ACC112 (cell line): ENCODE results near the gene IBTK.
"Not testable (repeated sequence)": the region's sequence is repeated elsewhere in the genome, so short reads cannot be mapped to it uniquely, and the experiment has no call there.

Experiments
- H2AFZ ChIP-seq: fragments of 200-600 bp; sonication (generic); one replicate; pipeline ENCODE4 v1.6.0; 2017; ENCODE audit warnings: antibody characterized with exemption, low read length; ENCODE audit not compliant: unreplicated experiment
- H3K27ac ChIP-seq: fragments of 200-600 bp; sonication (generic); 2 replicates; pipeline ENCODE4 v1.5.1; 2014; ENCODE audit warnings: low read depth, mild to moderate bottlenecking, antibody characterized with exemption, low read length, moderate library complexity
- H3K27me3 ChIP-seq: fragments of 200-600 bp; sonication (generic); 2 replicates; pipeline ENCODE4 v1.6.1; 2014; ENCODE audit warnings: mild to moderate bottlenecking, antibody characterized with exemption, low read length, moderate library complexity, mixed read lengths; ENCODE audit not compliant: insufficient read depth
- H3K36me3 ChIP-seq: fragments of 200-600 bp; sonication (generic); 2 replicates; pipeline ENCODE4 v1.6.1; 2016; ENCODE audit warnings: mild to moderate bottlenecking, antibody characterized with exemption, low read length, moderate library complexity, mixed read lengths; ENCODE audit not compliant: insufficient read depth
- H3K4me1 ChIP-seq: fragments of 200-600 bp; sonication (generic); one replicate; pipeline ENCODE4 v1.6.1; 2016; ENCODE audit warnings: low read length, mixed read lengths; ENCODE audit not compliant: insufficient read depth, unreplicated experiment, control insufficient read depth
- H3K4me3 ChIP-seq: fragments of 200-600 bp; sonication (generic); 2 replicates; pipeline ENCODE4 v1.5.1; 2014; ENCODE audit warnings: mild to moderate bottlenecking, low read depth, low read length
- H3K79me2 ChIP-seq: fragments of 200-600 bp; sonication (generic); one replicate; pipeline ENCODE4 v1.6.0; 2016; ENCODE audit warnings: low read length; ENCODE audit not compliant: control insufficient read depth, unreplicated experiment, insufficient read depth

The IBTK gene

DNA sequence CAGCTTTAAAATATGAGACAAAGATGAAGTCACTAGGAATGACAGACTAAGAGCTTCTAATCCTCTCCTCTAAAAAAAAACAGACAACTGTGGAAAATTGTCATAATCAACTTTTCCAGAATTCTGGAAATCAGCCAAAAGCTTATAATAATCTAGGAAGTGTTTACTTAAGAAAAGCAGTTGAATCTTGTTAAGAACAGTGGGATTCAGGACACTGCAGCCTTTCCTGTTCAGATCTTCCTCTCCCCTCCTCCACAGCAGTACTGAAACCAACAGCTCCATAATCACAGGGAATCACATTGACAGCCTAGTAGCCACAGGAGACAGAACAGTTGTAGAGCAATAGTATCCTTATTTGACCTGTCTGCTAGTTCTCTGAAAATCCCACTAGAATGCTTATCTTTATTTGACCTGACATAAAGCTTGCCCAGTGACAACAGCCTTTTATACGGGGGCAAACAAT lies 41.6 kb downstream of the IBTK start:
- no peaks in the 10 kb centered on the region for H3K27me3 ChIP-seq
- no peak overlapping the region for H3K4me3 ChIP-seq
- no peak overlapping the region for H2AFZ ChIP-seq
- H3K27ac ChIP-seq = no peak overlapping the region
- peaks cover 11% of the 10 kb centered on the region for H3K4me1 ChIP-seq
- H3K79me2 ChIP-seq = no peaks in the 10 kb centered on the region
- peaks cover 39% of the 10 kb centered on the region for H3K36me3 ChIP-seq

DNA sequence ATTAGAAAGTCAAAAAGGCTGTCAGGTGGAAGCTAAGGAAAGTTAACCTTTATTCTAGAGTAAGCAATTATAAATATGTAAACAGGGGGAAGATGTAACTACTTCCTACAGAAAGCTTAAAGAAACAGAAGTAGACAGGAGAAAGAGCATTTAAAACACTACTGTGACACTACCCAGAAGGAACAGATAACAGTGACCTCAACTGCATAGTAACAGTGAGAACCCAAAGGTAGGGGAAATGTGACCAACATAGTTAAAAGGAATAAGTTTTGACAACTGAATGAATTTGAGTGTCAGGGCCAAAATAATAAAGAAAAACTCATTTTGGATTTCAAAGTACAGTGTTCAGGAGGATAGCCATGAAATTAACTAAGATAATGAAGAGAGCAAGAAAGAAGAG lies 43.5 kb downstream of the IBTK start:
- H2AFZ ChIP-seq = no peak overlapping the region
- no peak overlapping the region for H3K4me3 ChIP-seq
- no peaks in the 10 kb centered on the region for H3K27me3 ChIP-seq
- no peak overlapping the region for H3K27ac ChIP-seq
- peaks cover 11% of the 10 kb centered on the region for H3K4me1 ChIP-seq
- no peaks in the 10 kb centered on the region for H3K79me2 ChIP-seq
- peaks cover 49% of the 10 kb centered on the region for H3K36me3 ChIP-seq

- Histone ChIP-seq H3K4me3 (no peak overlapping the region), H3K27me3 (no peaks in the 10 kb centered on the region), H3K79me2 (no peaks in the 10 kb centered on the region), H3K27ac (no peak overlapping the region), H3K4me1 (no peaks in the 10 kb centered on the region), H2AFZ (no peak overlapping the region), H3K36me3 (peaks cover 60% of the 10 kb centered on the region)
Observed at GRCh38 chr6:82197784-82198183, 49.8 kb downstream of the IBTK start.

GRCh38 chr6:82197245-82197644 lies 50.3 kb downstream of the IBTK start:
- H3K4me1 ChIP-seq, H3K4me3 ChIP-seq, H2AFZ ChIP-seq, H3K79me2 ChIP-seq, H3K27ac ChIP-seq, H3K27me3 ChIP-seq: not testable (repeated sequence)
- peaks cover 55% of the 10 kb centered on the region for H3K36me3 ChIP-seq

DNA sequence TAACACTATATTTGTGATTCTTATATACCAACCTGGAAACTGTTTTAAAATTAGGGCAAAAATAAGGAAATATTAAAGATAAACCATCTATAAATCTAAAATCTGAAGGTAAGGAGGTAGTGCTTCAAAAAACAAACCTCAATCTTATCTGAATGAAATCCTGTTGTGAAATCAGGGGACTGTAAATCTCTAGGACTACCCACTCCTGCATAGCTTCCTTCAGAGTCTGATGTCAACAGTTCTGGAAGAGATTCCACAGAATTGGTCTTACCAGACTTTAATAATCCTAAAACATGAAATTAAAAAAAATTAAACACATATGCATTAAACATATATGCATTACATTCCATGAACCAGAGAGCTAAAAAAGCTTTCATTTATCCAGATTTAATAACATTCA lies 51.4 kb downstream of the IBTK start:
- Histone ChIP-seq H3K4me1 (no peaks in the 10 kb centered on the region), H3K79me2 (no peaks in the 10 kb centered on the region), H2AFZ (no peak overlapping the region), H3K27ac (no peak overlapping the region), H3K27me3 (no peaks in the 10 kb centered on the region), H3K36me3 (peaks cover 58% of the 10 kb centered on the region), H3K4me3 (no peak overlapping the region)

GRCh38 chr6:82195619-82196018 lies 51.9 kb downstream of the IBTK start:
- Histone ChIP-seq H3K27ac (no peak overlapping the region), H3K79me2 (no peaks in the 10 kb centered on the region), H3K4me1 (no peaks in the 10 kb centered on the region), H3K27me3 (no peaks in the 10 kb centered on the region), H3K4me3 (no peak overlapping the region), H2AFZ (no peak overlapping the region), H3K36me3 (peaks cover 62% of the 10 kb centered on the region)

DNA sequence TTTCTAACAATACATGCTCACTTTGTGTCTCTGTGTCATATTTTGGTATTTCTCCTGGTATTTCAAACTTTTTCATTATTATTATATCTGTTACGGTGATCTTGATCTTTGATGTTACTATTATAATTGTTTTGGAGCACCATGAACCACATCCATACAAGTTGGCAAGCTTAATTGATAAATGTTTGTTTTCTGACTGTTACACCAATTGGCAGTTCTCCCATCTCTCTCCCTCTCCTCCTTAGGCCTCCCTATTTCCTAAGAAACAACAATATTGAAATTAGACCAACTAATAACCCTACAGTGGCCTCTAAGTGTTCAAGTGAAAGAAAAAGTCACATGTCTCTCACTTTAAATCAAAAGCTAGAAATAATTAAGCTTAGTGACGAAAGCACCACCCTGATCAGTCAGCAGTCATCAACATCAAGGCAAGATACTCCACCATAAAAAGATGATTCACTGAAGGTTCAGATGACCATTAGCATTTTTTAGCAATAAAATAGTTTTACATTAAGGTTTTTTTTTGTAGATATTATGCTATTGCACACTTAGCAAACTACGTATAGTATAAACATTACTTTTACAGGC lies 61.5 kb downstream of the IBTK start:
- peaks cover 2% of the 10 kb centered on the region for H3K79me2 ChIP-seq
- peak overlapping the region; percentile 33 for H3K27ac ChIP-seq
- H3K27me3 ChIP-seq = no peaks in the 10 kb centered on the region
- peaks cover 32% of the 10 kb centered on the region for H3K4me1 ChIP-seq
- no peak overlapping the region for H3K4me3 ChIP-seq
- peaks cover 50% of the 10 kb centered on the region for H3K36me3 ChIP-seq
- H2AFZ ChIP-seq = no peak overlapping the region

DNA sequence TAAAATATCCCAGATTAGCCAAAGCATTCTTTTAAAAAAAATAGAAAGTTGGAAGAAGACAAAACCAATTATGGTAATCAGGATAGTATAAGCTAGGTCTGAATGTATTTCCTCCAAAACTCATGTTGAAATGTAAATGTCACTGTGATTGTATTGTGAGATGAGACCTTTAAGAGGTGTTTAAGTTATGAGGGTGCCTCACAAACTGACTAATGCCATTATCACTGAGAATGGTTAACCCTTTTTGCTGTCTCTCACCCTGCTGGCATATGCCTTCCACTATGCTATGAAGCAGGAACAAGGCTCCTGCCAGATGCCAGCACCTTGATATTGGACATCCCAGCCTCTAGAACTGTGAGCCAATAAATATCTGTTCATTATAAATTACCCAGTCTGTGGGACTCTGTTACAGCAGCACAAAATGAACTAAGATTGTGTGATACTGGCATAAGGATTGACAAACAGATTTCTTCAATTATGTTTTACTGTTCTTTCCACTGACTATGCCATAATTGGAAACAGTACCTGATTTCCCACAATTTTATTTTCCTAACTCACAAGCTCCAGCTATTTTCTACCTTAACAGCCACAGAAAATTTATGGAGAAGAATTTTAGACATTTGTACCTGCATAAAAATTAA lies 63.8 kb downstream of the IBTK start:
- peaks cover 2% of the 10 kb centered on the region for H3K79me2 ChIP-seq
- no peak overlapping the region for H3K4me3 ChIP-seq
- no peak overlapping the region for H2AFZ ChIP-seq
- peak overlapping the region; percentile 77 for H3K27ac ChIP-seq
- H3K27me3 ChIP-seq = no peaks in the 10 kb centered on the region
- peaks cover 44% of the 10 kb centered on the region for H3K4me1 ChIP-seq
- H3K36me3 ChIP-seq = peaks cover 42% of the 10 kb centered on the region

DNA sequence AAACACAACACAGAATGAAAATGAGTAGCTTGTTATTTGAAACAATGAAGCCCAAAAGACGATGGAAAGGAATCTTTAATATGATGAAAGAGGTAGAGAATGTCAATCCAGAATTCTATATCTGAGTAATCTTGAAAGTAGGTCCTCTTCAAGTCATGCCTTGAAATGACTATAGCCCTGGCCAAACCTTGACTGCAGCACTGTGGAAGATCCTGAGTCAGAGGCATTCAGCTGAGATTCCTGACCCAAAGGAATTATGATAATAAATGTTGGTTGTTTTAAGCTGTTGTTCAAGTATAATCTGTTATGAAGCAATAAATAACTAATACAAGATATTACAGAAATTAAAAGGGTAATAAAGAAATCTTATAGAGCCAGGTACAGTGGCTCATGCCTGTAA lies 64.8 kb downstream of the IBTK start:
- Histone ChIP-seq H3K36me3 (peaks cover 40% of the 10 kb centered on the region), H3K4me1 (peaks cover 52% of the 10 kb centered on the region), H3K27ac (peak overlapping the region; percentile 77), H2AFZ (no peak overlapping the region), H3K27me3 (no peaks in the 10 kb centered on the region), H3K4me3 (no peak overlapping the region), H3K79me2 (peaks cover 2% of the 10 kb centered on the region)

GRCh38 chr6:82179415-82179814 lies 68.1 kb downstream of the IBTK start:
- H3K4me3 ChIP-seq = no peak overlapping the region
- peaks cover 2% of the 10 kb centered on the region for H3K79me2 ChIP-seq
- peaks cover 38% of the 10 kb centered on the region for H3K36me3 ChIP-seq
- no peak overlapping the region for H2AFZ ChIP-seq
- H3K27me3 ChIP-seq = no peaks in the 10 kb centered on the region
- peak overlapping the region; percentile 63 for H3K27ac ChIP-seq
- H3K4me1 ChIP-seq = peaks cover 49% of the 10 kb centered on the region

DNA sequence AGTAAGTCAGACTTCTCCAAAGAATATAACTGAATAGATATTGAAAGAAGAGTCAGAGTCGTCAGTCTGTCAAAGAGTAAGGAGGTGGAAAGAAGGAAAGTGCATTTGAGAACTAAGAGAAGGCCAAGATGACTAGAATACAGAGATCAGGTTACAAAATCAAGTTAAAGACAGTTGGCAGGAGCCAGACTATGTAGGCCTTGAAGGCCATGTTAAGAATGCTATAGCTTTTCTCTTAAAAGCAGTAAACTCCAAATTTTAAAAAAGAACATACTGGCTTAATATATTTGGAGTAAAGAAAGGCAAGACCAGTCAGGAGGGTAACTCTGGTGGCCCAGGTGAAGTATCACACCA lies 68.8 kb downstream of the IBTK start:
- Histone ChIP-seq H3K4me1 (peaks cover 48% of the 10 kb centered on the region), H2AFZ (no peak overlapping the region), H3K4me3 (no peak overlapping the region), H3K27ac (peak overlapping the region; percentile 63), H3K36me3 (peaks cover 40% of the 10 kb centered on the region), H3K79me2 (peaks cover 2% of the 10 kb centered on the region), H3K27me3 (no peaks in the 10 kb centered on the region)
